Nephron progenitor cell (in vitro differentiated cells): ENCODE data around the gene USP15.

Experiments used
- DNase-seq: peaks from one replicate; pipeline ENCODE4 v3.0.0; 2021
- H3K27ac Mint-ChIP-seq: 2 replicates; pipeline ENCODE4 v1.8.0; 2021; ENCODE audit warnings: mild to moderate bottlenecking, moderate library complexity, mixed read lengths
- H3K27me3 Mint-ChIP-seq: 2 replicates; pipeline ENCODE4 v1.8.0; 2021; ENCODE audit warnings: mild to moderate bottlenecking, low read depth, mixed read lengths; ENCODE audit not compliant: poor library complexity
- H3K36me3 Mint-ChIP-seq: 2 replicates; pipeline ENCODE4 v1.8.0; 2021; ENCODE audit warnings: low read depth, mixed read lengths
- H3K4me1 Mint-ChIP-seq: 2 replicates; pipeline ENCODE4 v1.8.0; 2021; ENCODE audit warnings: mixed read lengths
- H3K4me3 Mint-ChIP-seq: 2 replicates; pipeline ENCODE4 v1.8.0; 2021; ENCODE audit warnings: mild to moderate bottlenecking, moderate library complexity, mixed read lengths
- H3K9me3 Mint-ChIP-seq: 2 replicates; pipeline ENCODE4 v1.8.0; 2021; ENCODE audit warnings: mild to moderate bottlenecking, moderate library complexity, mixed read lengths
- TF ChIP-seq, protein P1 (sequence below): fragments of 200-600 bp; sonication (generic); IDR thresholded peaks from 2 replicates; pipeline ENCODE4 v1.5.0; 2021; ENCODE audit warnings: antibody characterized with exemption

USP15 gene

DNA sequence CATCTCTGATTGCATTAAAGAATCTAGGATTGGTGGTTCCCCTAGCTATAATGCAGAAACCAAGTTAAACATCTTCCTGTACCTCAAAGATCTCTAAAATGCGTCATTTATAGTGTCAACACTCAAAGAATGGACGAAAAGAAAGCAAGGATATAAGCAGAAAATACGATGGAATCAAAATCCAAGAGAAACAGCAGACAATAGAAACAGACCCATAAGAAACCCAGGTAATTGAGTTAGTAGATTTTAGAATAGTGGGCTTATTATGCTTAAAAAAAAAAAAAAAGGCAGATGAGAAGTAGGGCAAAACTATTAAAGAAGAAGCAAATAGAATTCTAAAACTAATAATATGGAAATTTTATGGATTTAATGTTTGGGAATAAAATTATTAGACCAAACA lies 44.4 kb downstream of the USP15 start:
- no peaks in the 10 kb centered on the region for H3K4me1 Mint-ChIP-seq
- TF ChIP-seq, protein P1, sequence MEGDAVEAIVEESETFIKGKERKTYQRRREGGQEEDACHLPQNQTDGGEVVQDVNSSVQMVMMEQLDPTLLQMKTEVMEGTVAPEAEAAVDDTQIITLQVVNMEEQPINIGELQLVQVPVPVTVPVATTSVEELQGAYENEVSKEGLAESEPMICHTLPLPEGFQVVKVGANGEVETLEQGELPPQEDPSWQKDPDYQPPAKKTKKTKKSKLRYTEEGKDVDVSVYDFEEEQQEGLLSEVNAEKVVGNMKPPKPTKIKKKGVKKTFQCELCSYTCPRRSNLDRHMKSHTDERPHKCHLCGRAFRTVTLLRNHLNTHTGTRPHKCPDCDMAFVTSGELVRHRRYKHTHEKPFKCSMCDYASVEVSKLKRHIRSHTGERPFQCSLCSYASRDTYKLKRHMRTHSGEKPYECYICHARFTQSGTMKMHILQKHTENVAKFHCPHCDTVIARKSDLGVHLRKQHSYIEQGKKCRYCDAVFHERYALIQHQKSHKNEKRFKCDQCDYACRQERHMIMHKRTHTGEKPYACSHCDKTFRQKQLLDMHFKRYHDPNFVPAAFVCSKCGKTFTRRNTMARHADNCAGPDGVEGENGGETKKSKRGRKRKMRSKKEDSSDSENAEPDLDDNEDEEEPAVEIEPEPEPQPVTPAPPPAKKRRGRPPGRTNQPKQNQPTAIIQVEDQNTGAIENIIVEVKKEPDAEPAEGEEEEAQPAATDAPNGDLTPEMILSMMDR, result no peak
- no peak overlapping the region for H3K27ac Mint-ChIP-seq
- no peaks in the 10 kb centered on the region for H3K27me3 Mint-ChIP-seq
- H3K36me3 Mint-ChIP-seq, result peaks cover 85% of the 10 kb centered on the region
- no peak overlapping the region for H3K4me3 Mint-ChIP-seq
- no peak for DNase-seq
- peaks cover 31% of the 10 kb centered on the region for H3K9me3 Mint-ChIP-seq

DNA sequence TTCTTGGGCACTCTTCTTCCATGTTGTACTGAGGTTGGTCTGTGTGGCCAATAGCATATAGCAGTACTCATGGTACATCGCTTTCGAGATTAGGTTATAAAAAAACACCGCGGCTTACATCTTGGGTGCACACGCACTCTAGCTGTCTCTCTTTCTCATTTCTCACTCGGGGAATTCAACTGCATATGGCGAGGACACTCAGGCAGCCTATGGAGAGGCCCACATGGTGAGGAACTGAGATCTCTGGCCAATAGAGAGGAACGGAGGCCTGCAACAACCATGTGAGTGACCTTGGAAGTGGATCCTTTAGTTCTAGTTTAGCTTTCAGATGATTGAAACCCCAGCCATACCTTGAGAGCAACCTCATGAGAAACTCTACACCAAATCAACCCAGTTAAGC lies 45.6 kb downstream of the USP15 start:
- Mint-ChIP-seq H3K9me3 (peaks cover 31% of the 10 kb centered on the region), H3K36me3 (peaks cover 77% of the 10 kb centered on the region), H3K27me3 (no peaks in the 10 kb centered on the region), H3K27ac (no peak overlapping the region), H3K4me3 (no peak overlapping the region), H3K4me1 (no peaks in the 10 kb centered on the region)
- TF ChIP-seq, protein P1, result no peak
- DNase-seq, result no peak

GRCh38 chr12:62306569-62307530 lies 46.6 kb downstream of the USP15 start:
- no peak overlapping the region for H3K4me3 Mint-ChIP-seq

GRCh38 chr12:62308201-62308600 lies 48.0 kb downstream of the USP15 start:
- TF ChIP-seq, protein P1, result no peak
- H3K4me1 Mint-ChIP-seq, result no peaks in the 10 kb centered on the region
- DNase-seq, result no peak
- no peak overlapping the region for H3K27ac Mint-ChIP-seq
- H3K27me3 Mint-ChIP-seq, result no peaks in the 10 kb centered on the region
- peaks cover 25% of the 10 kb centered on the region for H3K9me3 Mint-ChIP-seq
- H3K4me3 Mint-ChIP-seq, result no peak overlapping the region
- peaks cover 54% of the 10 kb centered on the region for H3K36me3 Mint-ChIP-seq

More at GRCh38 chr12:62306569-62307530, 46.6 kb downstream of the USP15 start:
- Mint-ChIP-seq H3K9me3 (peaks cover 31% of the 10 kb centered on the region), H3K4me1 (no peaks in the 10 kb centered on the region), H3K27me3 (no peaks in the 10 kb centered on the region), H3K36me3 (peaks cover 68% of the 10 kb centered on the region), H3K27ac (no peak overlapping the region)
- TF ChIP-seq, protein P1, result no peak
- DNase-seq, result no peak

DNA sequence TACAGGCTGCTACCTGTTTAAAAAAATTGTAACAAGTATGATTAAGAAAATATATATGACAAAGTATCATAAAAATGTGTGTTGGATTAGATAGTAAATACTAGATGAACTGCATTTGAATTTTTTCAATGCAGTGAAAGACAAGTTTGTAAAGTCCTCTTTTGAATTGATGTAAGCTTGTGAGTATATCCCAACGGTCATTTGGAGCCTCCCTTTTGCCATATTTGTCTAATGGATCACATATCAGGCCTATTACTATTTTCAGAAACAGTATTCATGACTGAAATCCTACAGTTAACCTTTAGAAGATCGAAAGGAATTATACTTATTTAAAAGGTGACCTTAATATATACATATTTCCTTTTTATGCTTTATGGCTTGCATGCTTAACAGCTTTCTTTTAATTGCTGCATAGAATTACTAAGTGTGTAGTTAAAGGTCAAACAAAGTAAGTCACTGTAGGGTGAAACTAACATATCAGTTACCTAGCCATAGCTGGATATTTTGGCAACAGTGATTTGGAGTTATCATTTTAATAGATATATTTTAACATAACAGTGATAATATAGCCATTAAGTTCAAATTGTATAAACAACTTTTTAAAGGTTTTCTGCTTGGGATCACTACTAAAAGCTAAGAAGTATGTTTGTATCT lies 53.6 kb downstream of the USP15 start:
- Mint-ChIP-seq H3K9me3 (no peaks in the 10 kb centered on the region), H3K36me3 (peaks cover 10% of the 10 kb centered on the region), H3K27ac (no peak overlapping the region), H3K4me3 (no peak overlapping the region), H3K27me3 (no peaks in the 10 kb centered on the region), H3K4me1 (no peaks in the 10 kb centered on the region)
- no peak for DNase-seq
- TF ChIP-seq, protein P1, result no peak
